Midbrain (tissue), 1 donor: ENCODE results near the gene DUSP6.
"Not testable (repeated sequence)": the region's sequence is repeated elsewhere in the genome, so short reads cannot be mapped to it uniquely, and the experiment has no call there.

Source experiments
- DNase-seq: peaks from one replicate; lab custom pipeline; 2025; lab: John Stamatoyannopoulos, UW

DUSP6 gene

GRCh38 chr12:89351489-89352241 is 636 bp downstream of the DUSP6 start:
- DNase-seq = no peak

- peak; percentile 17 for DNase-seq
Observed at GRCh38 chr12:89350630-89351488, 1.4 kb downstream of the DUSP6 start.

- DNase-seq = no peak
Observed at GRCh38 chr12:89350260-89350629, 2.1 kb downstream of the DUSP6 start.

- peak; percentile 44 for DNase-seq
Observed at GRCh38 chr12:89349814-89350213, 2.5 kb downstream of the DUSP6 start.

GRCh38 chr12:89348894-89349699 is 3.2 kb downstream of the DUSP6 start:
- no peak for DNase-seq

- DNase-seq = no peak
Observed at GRCh38 chr12:89347325-89347829, 4.9 kb downstream of the DUSP6 start.

- peak; percentile 49 for DNase-seq
Observed at GRCh38 chr12:89346741-89347324, 5.5 kb downstream of the DUSP6 start.

GRCh38 chr12:89345830-89346740 is 6.2 kb downstream of the DUSP6 start:
- DNase-seq = peak; percentile 49

GRCh38 chr12:89345376-89345775 is 6.9 kb downstream of the DUSP6 start:
- no peak for DNase-seq

GRCh38 chr12:89344862-89345202 is 7.5 kb downstream of the DUSP6 start:
- DNase-seq = no peak

- no peak for DNase-seq
Observed at GRCh38 chr12:89344043-89344861, 8.0 kb downstream of the DUSP6 start.

- DNase-seq = no peak
Observed at GRCh38 chr12:89343127-89343526, 9.2 kb downstream of the DUSP6 start.

- DNase-seq = no peak
Observed at GRCh38 chr12:89340861-89341260, 11.4 kb downstream of the DUSP6 start.

- DNase-seq = no peak
Observed at GRCh38 chr12:89339526-89339925, 12.8 kb downstream of the DUSP6 start.

- DNase-seq = not testable (repeated sequence)
Observed at GRCh38 chr12:89337136-89337535, 15.2 kb downstream of the DUSP6 start.

- no peak for DNase-seq
Observed at GRCh38 chr12:89335452-89336244, 16.7 kb downstream of the DUSP6 start.

GRCh38 chr12:89334548-89335169 is 17.6 kb downstream of the DUSP6 start:
- no peak for DNase-seq

GRCh38 chr12:89333564-89334252 is 18.6 kb downstream of the DUSP6 start:
- DNase-seq = no peak
